SK-MEL-5 (cell line): ENCODE measurements around the gene CCDC110. TPM values are rescaled to one million over a fixed set of nuclear protein-coding genes. Genes with fewer than 3 reads are reported as not detected.

Experiments
- DNase-seq: peaks from one replicate; pipeline ENCODE4 v3.0.0-alpha.2; 2016; ENCODE audit warnings: low read depth, low spot score
- in situ Hi-C: cut with HindIII; loops from 2 replicates; pipeline ENCODE4 v1.10.0; 2016; ENCODE audit warnings: low sequenced_read_pairs, high pct_unique_total_duplicates, low pct_unique_long_range_greater_than_20kb
- small RNA-seq, 2 experiments: library from RNA; depleted of rRNA; stranded (forward); fragments of <200 nt; gene quantifications; one replicate each; pipeline ENCODE3, GENCODE V24; 2014
- total RNA-seq: library from RNA; depleted of rRNA; stranded (reverse); fragments of >200 nt; shearing (Covaris generic); gene quantifications from 2 replicates; pipeline ENCODE4 v1.2.3, GENCODE V29; 2014; rRNA removed

Gene CCDC110
- total RNA-seq, 1 experiment from 2014 or later: 0.92 TPM

DNA sequence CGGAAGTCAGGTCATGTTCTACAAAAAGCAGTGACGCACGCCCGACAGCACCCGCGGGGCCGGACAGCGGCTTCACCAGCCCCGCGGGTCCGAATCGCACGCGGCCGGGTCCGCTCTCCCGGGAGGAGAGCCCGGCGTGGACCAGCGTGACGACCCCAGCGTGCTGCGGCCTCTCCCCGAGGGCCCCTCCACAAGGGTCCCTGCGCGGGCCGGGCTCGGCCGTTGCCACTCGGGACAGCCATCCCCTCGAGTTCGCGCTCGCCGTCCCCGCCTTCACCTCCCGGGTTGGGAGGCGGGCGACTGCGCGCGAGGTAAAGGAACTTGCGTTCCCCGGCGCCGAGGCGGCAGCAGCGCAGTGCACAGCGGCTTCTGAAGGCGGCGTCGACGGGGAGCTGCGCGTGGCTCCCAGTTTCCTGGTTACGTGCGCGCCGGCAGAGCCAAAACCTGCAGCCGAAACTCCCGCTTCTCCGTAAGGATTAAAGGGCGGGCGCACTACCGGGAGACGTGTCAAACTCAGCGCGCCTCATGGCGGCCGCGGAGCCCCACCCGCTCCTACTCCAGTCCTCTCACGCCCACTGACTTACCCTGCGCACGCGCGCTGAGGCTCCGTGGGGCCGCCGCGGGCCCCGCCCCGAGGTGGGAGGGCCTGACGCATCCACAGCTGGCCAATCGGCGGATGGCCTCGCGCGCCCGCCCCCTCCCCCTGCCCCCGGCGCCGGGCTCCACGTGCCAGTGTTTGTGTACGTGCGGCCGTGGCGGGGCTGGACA lies 75.4 kb downstream of the CCDC110 start:
- in situ Hi-C loops: no loop called here
- DNase-seq: peak; percentile 98

DNA sequence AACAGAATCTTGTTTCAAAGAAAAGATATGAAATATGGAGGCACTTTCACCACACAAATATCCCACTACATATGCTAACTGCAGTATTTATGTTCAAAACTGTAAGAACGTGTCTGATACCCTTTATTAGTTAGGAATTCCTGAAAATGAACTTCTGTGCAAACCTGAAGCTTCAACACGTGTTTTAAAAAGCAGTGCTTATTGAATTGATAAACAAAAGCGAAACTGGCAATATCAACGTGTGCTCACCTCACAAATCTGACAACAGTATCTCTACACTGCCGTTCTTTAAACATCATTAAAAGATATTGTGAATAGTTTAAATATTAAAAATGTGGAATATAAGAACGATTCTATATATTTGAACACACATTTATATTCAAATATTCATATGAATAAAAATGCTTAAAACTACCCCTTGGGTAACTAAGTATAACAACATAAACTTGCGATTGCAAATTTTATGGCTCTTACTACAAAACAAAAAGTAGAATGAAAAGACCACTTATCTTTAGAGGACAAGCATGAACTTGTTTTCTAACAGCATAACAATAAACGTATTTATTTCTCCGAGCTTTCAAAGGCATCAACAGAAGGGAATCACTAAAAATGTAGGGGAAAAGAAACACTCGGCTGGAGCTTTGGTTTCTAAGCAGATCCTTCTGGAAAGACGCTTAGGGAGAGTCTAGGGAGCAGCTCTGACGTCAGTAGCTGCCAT lies 76.1 kb downstream of the CCDC110 start, which contains the start of gene LRP2BP:
LRP2BP (minus strand) TSS at position 687 of the 718 bp plus-strand sequence. CDS start 17,738 bp downstream, outside the sequence.
- in situ Hi-C loops: no loop called here
- peak; percentile 93 for DNase-seq

Small RNA genes within 50 kb of the gene (small RNA-seq; reads per million reads assigned to genes)
- gene RF00019: 0 reads per million in 2 experiments

Other genes starting within 250 kb of the CCDC110 start
- 0.48 and 0.71 TPM in 2 replicates for gene LRP2BP, start 75.8 kb downstream of the CCDC110 start, total RNA-seq
- gene ANKRD37, start 74.9 kb downstream of the CCDC110 start, total RNA-seq: 42.5 and 57.6 TPM in 2 replicates
- gene UFSP2, start 45.8 kb downstream of the CCDC110 start, total RNA-seq: 42.2 and 43.4 TPM in 2 replicates
- 73.2 and 79.0 TPM in 2 replicates for gene PDLIM3, start 63.8 kb upstream of the CCDC110 start, total RNA-seq